Endometrial microvascular endothelial cells (primary cell): ENCODE results near the gene C20orf141. TPM values are rescaled to one million over a fixed set of nuclear protein-coding genes. Genes with fewer than 3 reads are reported as not detected.

Experiments
- in situ Hi-C: cut with HindIII; loops from 2 replicates; pipeline ENCODE4 v1.10.0; 2017; ENCODE audit warnings: low sequenced_read_pairs, low pct_unique_long_range_greater_than_20kb; ENCODE audit errors: inconsistent ontology term
- total RNA-seq: library from RNA; depleted of rRNA; stranded (reverse); fragments of >200 nt; gene quantifications from one replicate; pipeline ENCODE4 v1.2.3, GENCODE V29; 2015; ENCODE audit errors: inconsistent ontology term

The C20orf141 gene
- total RNA-seq, 1 donor from 2014 or later: not detected

- in situ Hi-C loops: no loop called here
Observed at GRCh38 chr20:2838847-2839671, 24.3 kb downstream of the C20orf141 start.

- in situ Hi-C loops: no loop called here
Observed at GRCh38 chr20:2839732-2840137, 24.9 kb downstream of the C20orf141 start.

- in situ Hi-C loops: no loop called here
Observed at GRCh38 chr20:2840138-2840966, 25.6 kb downstream of the C20orf141 start, which contains the start of the genes PCED1A and VPS16. Gene PCED1A (minus strand): TSS chr20:2840655. CDS start chr20:2839912, 743 bp downstream. Gene VPS16 (plus strand): TSS chr20:2840745. CDS start chr20:2840775, 30 bp downstream.

GRCh38 chr20:2840967-2841531 lies 26.3 kb downstream of the C20orf141 start:
- in situ Hi-C loops: no loop called here

GRCh38 chr20:2845607-2846006 lies 30.8 kb downstream of the C20orf141 start:
- in situ Hi-C loops: no loop called here

- in situ Hi-C loops: no loop called here
Observed at GRCh38 chr20:2846698-2847097, 31.9 kb downstream of the C20orf141 start.

GRCh38 chr20:2847802-2848201 lies 33.0 kb downstream of the C20orf141 start:
- in situ Hi-C loops: no loop called here

- in situ Hi-C loops: no loop called here
Observed at GRCh38 chr20:2849529-2849928, 34.7 kb downstream of the C20orf141 start.

- in situ Hi-C loops: no loop called here
Observed at GRCh38 chr20:2851086-2851485, 36.3 kb downstream of the C20orf141 start.

GRCh38 chr20:2858591-2858990 lies 43.8 kb downstream of the C20orf141 start:
- in situ Hi-C loops: no loop called here

- in situ Hi-C loops: no loop called here
Observed at GRCh38 chr20:2859330-2860121, 44.7 kb downstream of the C20orf141 start.

GRCh38 chr20:2864626-2865025 lies 49.8 kb downstream of the C20orf141 start:
- in situ Hi-C loops: no loop called here

GRCh38 chr20:2865101-2865500 lies 50.3 kb downstream of the C20orf141 start:
- in situ Hi-C loops: no loop called here

Other genes starting within 250 kb of the C20orf141 start
- 190 TPM for gene NOP56, start 162.4 kb upstream of the C20orf141 start, total RNA-seq
- 108 TPM for gene IDH3B, start 150.8 kb upstream of the C20orf141 start, total RNA-seq
- gene EBF4, start 122.2 kb upstream of the C20orf141 start, total RNA-seq: 0.37 TPM
- 0.93 TPM for gene CPXM1, start 14.4 kb upstream of the C20orf141 start, total RNA-seq
- gene TMEM239, start 1.4 kb downstream of the C20orf141 start, total RNA-seq: not detected
- gene PCED1A, start 25.7 kb downstream of the C20orf141 start, total RNA-seq: 13.0 TPM
- gene VPS16, start 25.8 kb downstream of the C20orf141 start, total RNA-seq: 46.1 TPM
- gene PTPRA, start 58.5 kb downstream of the C20orf141 start, total RNA-seq: 53.5 TPM
- not detected for gene GNRH2, start 228.6 kb downstream of the C20orf141 start, total RNA-seq
- 46.9 TPM for gene MRPS26, start 231.1 kb downstream of the C20orf141 start, total RNA-seq